ENCODE results near the gene NANOS3. TPM values are rescaled to one million over a fixed set of nuclear protein-coding genes. Genes with fewer than 3 reads are reported as not detected.

The NANOS3 gene
- total RNA-seq, 6 donors from 2014 or later, result 1.3 to 5.2 TPM; not detected in 4

- ATAC-seq (ENCODE audit: low FRiP score in 2 of 2) (no peak), DNase-seq (peak; percentile 77 to 86)
- peak; percentile 71 to 77 for TF ChIP-seq POLR2AphosphoS5 (IDR thresholded peaks at IDR 0.05)
- peak in 3 of 4 donors; percentile 56 to 80 (median 59) for TF ChIP-seq EP300 (IDR thresholded peaks at IDR 0.05)
- TF ChIP-seq POLR2A (IDR thresholded peaks at IDR 0.05), result no peak
- TF ChIP-seq CTCF (IDR thresholded peaks at IDR 0.05), result no peak
- Histone ChIP-seq H3K36me3 (peaks cover 0 to 2% (median under 1%) of the 10 kb centered on the region in 4 donors), H3K27ac (peak overlapping the region; percentile 99 to 100 (median 100)), H3K27me3 (no peaks in the 10 kb centered on the region), H3K4me3 (peak overlapping the region; percentile 49 to 97 (median 90)), H3K4me1 (peaks cover 48 to 79% (median 63%) of the 10 kb centered on the region in 4 donors), H3K9me3 (no peaks in the 10 kb centered on the region)
- WGBS, 2 donors, result 8 to 14% methylated on average over 5 to 15 of the region's 24 CpGs
Observed at GRCh38 chr19:13843104-13843921, 33.6 kb upstream of the NANOS3 start.

GRCh38 chr19:13844130-13844631 is 32.8 kb upstream of the NANOS3 start:
- no peak for DNase-seq
- H3K27ac ChIP-seq, result peak overlapping the region; percentile 99 to 100 (median 100)
- H3K4me3 ChIP-seq, result no peak overlapping the region

GRCh38 chr19:13846557-13847406 is 30.2 kb upstream of the NANOS3 start:
- Histone ChIP-seq H3K9me3 (no peaks in the 10 kb centered on the region), H3K27me3 (no peaks in the 10 kb centered on the region), H3K4me3 (peak overlapping the region in 3 of 4 donors; percentile 47 to 62 (median 50)), H3K27ac (peak overlapping the region; percentile 99 to 100 (median 100)), H3K36me3 (no peaks in the 10 kb centered on the region), H3K4me1 (peaks cover 59 to 83% (median 76%) of the 10 kb centered on the region in 4 donors)
- DNase-seq (peak; percentile 95 to 96), ATAC-seq (ENCODE audit: low FRiP score in 2 of 2) (peak; percentile 61 to 84)
- TF ChIP-seq POLR2AphosphoS5 (IDR thresholded peaks at IDR 0.05) (peak; percentile 58 to 93), EP300 (IDR thresholded peaks at IDR 0.05) (peak; percentile 54 to 88 (median 77)), POLR2A (IDR thresholded peaks at IDR 0.05) (peak in 2 of 4 donors; percentile 42 to 62), CTCF (IDR thresholded peaks at IDR 0.05) (peak in 1 of 6 experiments; percentile 15)
- WGBS, 2 donors, result 0% methylated on average over 1 to 16 of the region's 23 CpGs

More at GRCh38 chr19:13844130-13844631, 32.8 kb upstream of the NANOS3 start:
- H3K27me3 ChIP-seq, result no peaks in the 10 kb centered on the region
- no peaks in the 10 kb centered on the region for H3K9me3 ChIP-seq
- H3K4me1 ChIP-seq, result peaks cover 52 to 79% (median 61%) of the 10 kb centered on the region in 4 donors
- ATAC-seq (ENCODE audit: low FRiP score in 2 of 2), result no peak
- 74 to 86% methylated on average over 5 of the region's 7 CpGs for WGBS, 2 donors
- TF ChIP-seq POLR2A (IDR thresholded peaks at IDR 0.05), result no peak
- TF ChIP-seq CTCF (IDR thresholded peaks at IDR 0.05), result no peak
- TF ChIP-seq EP300 (IDR thresholded peaks at IDR 0.05), result no peak
- TF ChIP-seq POLR2AphosphoS5 (IDR thresholded peaks at IDR 0.05), result no peak
- no peaks in the 10 kb centered on the region for H3K36me3 ChIP-seq

GRCh38 chr19:13847407-13848339 is 29.3 kb upstream of the NANOS3 start:
- peak overlapping the region in 3 of 4 donors; percentile 47 to 62 (median 50) for H3K4me3 ChIP-seq
- TF ChIP-seq CTCF (IDR thresholded peaks at IDR 0.05) (peak; percentile 22 to 66 (median 58)), POLR2A (IDR thresholded peaks at IDR 0.05) (peak; percentile 27 to 93 (median 60)), POLR2AphosphoS5 (IDR thresholded peaks at IDR 0.05) (peak; percentile 91 to 94), EP300 (IDR thresholded peaks at IDR 0.05) (peak in 2 of 4 donors; percentile 80 to 81)
- peaks cover 59 to 88% (median 82%) of the 10 kb centered on the region in 4 donors for H3K4me1 ChIP-seq
- H3K27ac ChIP-seq, result peak overlapping the region; percentile 99 to 100 (median 100)
- no peaks in the 10 kb centered on the region for H3K27me3 ChIP-seq
- WGBS, 2 donors, result 6 to 7% methylated on average over 22 to 23 of the region's 47 CpGs
- DNase-seq (peak; percentile 93 to 98), ATAC-seq (ENCODE audit: low FRiP score in 2 of 2) (peak; percentile 74 to 78)
- H3K36me3 ChIP-seq, result no peaks in the 10 kb centered on the region
- no peaks in the 10 kb centered on the region for H3K9me3 ChIP-seq

Measured in upper lobe of left lung (tissue), 6 donors.